ENCODE measurements around the gene MRPS31.
"Not testable (repeated sequence)": the region's sequence is repeated elsewhere in the genome, so short reads cannot be mapped to it uniquely, and the experiment has no call there.

MRPS31 gene

DNA sequence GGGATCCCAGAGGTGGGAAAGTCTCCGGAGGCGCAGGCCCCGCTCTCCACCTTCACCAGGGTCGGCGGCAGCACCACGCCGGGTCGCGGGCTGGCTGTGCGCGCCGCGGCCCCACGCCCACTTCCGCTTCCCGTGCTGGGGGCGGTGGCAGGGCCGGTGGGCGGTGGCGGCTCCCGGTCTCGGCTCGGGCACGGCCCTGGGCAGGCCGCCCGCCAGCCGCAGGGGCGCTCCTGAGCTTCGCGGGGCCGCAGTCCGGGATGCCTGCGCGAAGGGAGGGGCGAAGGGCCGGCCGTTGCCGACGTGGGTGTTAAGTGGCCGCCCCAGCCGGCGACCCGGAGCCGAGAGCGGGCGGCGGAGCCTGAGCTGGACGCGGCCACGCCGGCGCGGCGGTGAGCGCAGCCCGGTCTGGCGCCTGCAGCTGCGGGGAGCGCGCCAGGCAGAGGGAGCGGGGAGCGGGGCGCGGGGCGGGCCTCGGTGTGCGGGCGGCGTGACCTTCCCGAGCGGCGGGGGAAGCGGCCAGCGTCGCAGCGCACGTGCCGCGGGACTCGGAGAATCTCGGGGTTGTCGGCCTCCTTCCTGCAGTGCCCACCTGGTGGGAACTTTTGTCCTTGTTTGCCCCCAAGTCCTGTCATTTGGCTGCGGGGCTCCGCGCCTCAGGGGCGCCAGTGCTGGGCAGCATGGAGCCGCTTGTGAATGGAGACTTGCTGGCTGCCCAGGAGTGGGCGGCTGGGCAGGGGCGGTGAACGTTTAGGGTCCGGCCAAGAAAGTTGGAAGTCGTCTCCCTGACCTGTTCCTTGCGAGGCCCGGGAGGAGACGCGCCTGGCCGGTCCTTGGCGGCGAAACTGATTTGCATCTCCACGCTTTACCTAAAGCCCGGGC lies 18.5 kb upstream of the MRPS31 start, which contains the start of gene SLC25A15:
TSS of gene SLC25A15 (plus strand) at position 337 of the 879 bp plus-strand sequence. CDS start 3,616 bp downstream, outside the sequence.
- peak; percentile 90 for DNase-seq

DNA sequence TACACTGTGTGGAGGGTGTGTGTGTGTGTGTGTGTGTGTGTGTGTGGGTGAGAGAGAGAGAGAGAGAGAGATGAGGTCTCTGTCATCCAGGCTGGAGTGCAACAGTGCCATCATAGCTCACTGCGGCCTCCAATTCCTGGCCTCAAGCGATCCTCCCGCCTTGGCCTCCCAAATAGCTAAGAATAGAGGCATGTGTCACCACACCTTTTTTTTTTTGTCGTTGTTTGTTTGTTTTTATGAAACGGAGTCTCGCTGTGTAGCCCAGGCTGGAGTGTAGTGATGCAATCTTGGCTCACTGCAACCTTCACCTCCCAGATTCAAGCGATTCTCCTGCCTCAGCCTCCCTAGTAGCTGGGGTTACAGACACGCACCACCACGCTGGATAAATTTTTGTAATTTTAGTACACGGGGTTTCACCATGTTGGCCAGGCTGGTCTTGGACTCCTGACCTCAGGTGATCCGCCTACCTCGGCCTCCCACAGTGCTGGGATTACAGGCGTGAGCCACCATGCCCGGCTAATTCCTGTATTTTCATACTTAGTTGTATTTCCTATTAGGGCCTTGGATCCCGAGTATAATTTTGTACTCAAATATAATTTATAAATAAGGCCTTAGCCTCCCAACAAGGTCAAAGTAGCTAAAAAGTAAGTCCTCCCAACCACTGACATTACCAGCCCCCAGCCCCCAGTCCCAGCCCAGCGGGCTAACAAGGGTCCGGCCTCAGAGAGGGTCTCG lies 17.7 kb upstream of the MRPS31 start:
- not testable (repeated sequence) for DNase-seq

DNA sequence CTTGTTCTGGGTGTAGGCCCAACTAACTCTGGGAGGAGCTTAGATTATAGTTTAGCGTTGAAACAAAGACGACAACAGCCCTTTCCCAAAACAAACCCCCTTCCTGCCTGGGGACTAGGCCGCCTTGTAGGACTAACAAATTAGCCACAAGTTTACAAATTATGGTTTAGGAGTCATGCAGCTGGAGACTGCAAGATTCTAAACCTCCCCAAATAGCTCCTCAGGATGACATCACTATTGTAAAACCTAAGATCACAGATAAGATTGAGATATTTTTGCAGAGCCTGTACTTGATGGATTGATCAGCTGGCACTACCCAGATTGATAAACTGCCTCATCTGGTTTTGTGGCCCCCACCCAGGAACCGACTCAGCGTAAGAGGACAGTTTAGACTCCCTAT lies 16.1 kb upstream of the MRPS31 start:
- peak; percentile 36 for DNase-seq

DNA sequence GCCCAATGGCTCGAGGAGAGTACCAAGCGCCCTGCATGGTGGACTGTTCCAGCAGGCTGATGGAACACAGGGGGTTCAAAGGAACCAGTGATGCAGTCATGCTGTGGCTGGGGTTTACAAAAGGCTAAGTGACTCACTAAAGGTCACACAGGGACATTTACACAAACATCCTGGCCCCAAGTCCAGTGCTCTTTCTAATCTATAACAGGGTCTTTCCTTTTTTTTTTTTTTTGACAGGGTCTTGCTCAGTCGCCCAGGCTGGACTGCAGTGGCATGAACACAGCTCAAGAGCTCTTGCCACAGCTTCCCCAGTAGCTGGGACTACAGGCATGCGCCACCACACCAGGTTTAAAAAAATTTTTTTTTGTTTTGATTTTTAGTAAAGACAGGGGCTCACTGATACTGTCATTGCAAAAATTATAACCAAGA lies 15.6 kb upstream of the MRPS31 start:
- DNase-seq, result no peak

DNA sequence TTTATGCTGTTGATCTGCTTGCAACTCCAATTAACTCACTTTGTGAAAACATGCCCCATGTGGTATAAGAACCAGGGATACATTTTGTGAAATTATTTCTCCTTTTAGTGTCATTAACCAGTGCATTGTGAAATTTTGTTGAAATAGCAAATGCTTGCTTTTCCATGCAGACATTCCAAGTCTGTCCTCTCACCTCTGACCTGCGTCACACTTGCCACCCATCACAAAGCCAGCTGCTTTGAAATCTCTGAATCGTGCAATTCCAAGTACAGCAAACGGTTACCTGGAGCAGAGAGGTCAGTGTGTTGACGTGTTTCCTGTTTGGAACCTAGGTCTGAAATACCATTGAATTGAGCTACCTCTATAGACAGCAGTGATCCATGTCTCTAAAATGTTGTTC lies 13.6 kb upstream of the MRPS31 start:
- DNase-seq, result no peak

DNA sequence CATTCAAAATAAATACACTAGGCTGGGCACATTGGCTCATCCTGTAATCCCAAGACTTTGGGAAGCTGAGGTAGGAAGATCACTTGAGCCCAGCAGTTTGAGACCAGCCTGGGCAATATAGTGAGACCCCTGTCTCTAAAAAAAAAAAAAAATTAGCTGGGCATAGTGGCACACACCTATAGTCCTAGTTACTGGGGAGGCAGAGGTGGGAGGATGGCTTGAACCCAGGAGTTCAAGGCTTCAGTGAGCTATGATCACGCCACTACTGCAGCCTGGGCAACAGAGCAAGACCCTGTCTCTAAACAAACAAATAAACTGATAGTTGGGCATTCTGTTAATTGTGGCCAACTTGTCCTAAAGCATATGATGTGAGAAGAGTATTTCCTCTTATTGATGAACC lies 12.0 kb upstream of the MRPS31 start:
- not testable (repeated sequence) for DNase-seq

DNA sequence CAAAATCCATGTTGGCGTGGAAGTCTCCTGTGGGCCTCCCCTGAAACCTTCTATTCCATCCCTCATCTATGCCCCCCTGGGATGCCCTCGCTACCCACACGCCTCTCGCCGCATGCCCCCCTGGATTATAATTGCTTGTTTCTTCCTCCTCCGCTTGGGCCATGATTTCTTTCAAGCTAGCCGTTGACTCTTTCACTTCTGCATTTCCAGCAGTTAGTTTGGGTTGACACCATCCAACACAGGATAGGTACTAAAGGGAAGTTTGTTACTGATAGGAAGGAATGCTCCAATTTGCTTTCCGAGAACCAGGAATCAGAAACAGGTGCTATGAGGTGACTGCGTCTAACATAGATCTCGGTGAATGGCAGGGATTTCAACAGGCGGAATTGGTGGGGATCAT lies 10.7 kb upstream of the MRPS31 start:
- DNase-seq, result no peak

DNA sequence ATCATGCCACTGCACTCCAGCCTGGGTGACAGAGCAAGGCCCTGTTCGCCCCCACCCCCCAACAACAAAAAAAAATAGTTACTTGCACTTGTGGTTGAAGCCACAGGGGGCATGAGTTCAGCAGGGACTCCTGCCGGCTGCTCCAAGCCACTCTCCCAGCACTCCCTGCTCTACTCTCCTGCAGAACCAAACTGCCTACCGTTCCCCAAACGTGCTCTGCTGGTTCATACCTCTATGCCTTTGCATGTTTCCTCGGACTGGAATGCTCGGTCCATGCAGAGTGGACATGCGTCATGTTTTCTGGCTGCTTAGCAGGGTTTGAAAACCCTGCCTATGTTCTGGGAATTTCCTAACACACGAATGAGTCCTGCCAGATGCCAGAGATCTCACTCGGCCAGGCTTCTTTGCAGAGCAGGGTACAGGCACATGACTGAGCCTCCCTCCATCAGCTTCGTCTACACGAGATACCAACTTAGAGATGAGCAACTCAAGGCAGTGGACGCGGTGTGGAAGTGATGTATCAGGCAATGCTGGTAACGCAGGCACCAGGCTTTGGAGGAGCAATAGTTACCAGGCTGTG lies 9.9 kb upstream of the MRPS31 start:
- DNase-seq, result peak; percentile 40

DNA sequence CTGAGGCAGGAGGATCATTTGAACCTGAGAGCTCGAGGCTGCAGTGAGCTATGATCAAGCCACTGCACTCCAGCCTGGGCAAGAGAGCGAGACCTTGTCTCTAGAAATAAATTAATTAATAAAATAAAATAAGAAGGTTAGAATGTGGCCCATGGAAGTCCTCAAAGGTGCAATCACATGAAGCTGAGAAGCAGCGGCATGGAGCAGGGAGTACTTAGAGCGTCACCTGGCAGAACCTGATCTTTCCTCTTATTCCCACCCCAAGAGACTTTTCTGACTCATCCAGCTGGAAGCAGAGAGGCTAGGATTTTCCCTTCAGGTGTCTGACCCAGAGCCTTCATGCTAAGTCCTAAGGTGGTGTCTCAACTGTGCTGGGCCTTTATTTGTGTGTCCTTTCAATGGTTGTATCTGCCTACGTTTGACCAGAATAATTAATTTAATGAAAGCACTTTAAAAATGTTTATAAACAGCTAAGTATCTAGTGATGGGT lies 8.9 kb upstream of the MRPS31 start:
- DNase-seq, result no peak

DNA sequence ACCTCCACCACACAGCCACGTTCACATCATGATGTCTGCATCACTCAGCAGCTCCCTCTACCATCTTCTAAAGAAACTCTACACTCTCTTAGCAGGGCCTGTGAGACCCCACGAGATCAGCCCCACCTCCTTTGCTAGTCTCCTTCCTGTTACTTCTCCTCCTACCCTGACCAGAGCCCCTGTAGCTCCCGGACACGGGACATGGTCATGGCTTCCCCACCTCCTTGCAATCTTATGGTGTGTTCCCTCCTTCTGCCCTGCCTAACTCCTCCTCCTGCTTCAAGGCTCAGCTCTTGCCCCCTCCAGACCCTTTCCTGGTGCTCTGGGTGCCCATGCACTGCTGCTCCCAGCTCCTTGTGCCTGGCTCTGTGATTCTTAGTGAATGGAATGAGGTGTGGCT lies 8.1 kb upstream of the MRPS31 start:
- DNase-seq, result no peak

DNA sequence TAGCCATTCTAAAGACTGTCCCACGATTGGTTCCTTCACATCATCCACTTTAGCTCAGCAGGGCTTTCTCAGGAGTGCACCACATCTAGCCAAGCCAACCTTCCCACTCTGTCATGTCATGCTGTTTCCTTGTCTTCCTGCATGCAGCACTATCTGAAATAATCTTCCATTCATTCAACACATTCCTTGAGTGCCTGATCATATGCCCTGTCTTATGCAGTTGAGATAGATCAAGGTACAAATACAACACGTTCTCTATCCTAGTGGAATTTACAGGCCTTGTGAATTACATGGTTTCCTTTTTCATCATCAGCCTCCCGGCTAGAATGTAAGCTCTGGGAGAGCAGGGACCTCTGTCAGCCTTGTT lies 6.8 kb upstream of the MRPS31 start:
- DNase-seq, result no peak

DNA sequence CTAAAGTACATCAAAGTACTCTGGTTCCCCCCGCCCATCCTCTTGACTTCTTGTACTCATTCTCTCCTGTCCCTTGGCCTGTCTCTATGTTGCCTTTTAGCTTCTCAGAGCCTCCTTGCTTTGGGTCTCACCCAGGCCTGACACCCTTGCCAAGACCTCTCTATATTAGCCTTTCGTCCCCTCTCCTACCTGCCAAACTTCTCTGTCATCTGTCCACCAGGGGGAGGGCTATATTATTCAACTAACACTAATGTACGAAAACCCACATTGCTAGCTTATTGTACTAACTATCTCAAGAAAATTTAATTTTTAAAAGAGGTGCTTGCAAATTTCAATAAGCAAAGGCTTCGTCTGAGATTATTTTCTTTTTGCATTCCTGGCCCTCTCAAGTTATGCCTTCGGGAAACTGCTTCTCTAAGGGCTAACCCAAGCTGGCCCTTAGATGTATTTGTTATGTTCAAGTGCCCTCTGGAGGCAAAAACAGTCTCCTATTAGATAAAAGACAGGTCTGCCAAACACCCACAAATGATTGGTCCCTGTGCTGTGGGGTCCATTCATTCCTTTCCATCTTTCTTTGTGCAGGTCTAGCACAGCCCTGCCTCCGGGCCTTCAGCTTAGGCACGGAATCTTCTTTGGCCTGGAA lies 6.3 kb upstream of the MRPS31 start:
- DNase-seq, result peak; percentile 91

DNA sequence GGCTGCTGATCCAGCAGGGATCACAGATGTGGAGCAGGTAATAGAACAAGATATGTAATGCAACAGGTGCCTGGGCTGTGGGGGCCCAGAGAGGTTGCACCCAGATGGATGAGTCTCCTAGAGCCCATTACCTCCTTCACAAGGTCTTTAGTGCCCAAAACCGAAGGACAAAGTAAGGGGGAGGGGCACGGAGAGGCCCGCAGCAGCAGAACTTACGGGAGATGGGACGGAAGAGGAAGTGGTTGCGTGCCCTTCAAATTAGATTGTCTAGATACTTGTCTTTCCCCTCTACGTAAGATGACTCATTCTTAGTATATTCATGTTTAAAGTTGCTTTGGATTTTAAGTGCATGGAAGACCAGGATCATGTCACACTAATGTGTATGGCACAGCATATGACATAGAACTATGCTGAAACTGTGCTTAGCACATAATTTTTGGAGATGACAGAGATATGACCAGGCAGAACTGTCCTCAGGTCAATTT lies 5.7 kb upstream of the MRPS31 start:
- DNase-seq, result peak; percentile 83

DNA sequence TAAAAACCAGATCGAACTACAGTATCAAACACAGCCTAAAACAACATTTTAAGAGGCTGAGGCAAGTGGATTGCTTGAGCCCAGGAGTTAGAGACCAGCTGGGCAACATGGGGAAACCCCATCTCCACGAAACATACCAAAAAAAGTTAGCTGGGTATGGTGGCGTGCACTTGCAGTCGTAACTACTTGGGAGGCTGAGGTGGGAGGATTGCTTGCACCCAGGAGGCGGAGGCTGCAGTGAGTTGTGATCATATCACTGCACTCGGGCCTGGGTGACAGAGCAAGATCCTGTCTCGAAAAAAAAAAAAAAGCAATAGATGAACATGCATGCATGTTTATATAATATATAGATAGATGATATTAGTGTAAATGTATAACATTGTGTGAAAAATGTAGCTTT lies 5.2 kb upstream of the MRPS31 start:
- DNase-seq, result no peak

DNA sequence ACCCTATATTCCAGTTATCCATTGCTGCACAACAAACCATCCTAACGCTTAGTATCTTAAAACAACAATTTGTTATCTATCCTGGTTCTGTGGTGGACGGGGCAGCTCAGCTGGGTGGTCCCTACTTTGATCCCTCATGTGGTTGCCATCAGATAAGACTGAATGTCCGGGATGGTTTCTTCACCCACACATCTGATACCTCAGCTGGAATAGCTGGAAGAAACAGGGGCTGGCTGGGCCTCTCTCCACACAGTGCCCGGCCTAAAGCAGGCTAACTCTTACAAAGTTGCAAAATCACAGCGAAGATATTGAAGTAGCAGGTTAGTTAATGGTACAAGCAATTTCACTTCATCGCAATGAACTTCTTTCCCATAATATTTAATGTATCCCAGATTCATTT lies 3.7 kb upstream of the MRPS31 start:
- DNase-seq, result no peak

DNA sequence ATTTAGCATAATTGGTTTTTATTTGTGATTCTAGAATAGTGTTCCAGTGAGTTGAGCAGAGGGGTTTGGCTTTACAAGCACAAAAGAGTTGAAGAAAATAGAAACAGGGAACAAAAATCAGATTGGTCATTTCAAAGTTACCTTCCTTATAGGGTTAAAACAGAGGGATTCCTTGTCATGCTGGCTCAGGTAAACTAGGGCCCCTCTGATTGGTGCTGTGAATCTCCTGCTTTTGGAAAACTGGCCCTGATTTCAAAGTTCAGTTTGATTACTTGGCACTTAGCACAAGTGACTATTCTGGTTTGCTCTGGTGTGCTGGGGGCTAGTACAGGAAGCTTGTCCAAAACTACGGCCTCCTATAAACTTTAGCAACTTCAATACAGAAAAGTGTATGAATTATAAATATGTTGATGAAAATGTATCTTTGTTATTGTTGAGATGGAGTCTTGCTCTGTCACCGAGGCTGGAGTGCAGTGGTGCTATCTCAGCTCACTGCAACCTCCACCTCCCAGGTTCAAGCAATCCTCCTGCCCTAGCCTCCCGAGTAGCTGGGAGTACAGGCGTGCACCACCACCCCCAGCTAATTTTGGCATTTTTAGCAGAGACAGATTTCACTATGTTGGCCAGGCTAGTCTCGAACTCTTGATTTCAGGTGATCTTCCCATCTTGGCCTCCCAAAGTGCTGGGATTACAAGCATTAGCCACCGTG lies 1.9 kb upstream of the MRPS31 start:
- no peak for DNase-seq

DNA sequence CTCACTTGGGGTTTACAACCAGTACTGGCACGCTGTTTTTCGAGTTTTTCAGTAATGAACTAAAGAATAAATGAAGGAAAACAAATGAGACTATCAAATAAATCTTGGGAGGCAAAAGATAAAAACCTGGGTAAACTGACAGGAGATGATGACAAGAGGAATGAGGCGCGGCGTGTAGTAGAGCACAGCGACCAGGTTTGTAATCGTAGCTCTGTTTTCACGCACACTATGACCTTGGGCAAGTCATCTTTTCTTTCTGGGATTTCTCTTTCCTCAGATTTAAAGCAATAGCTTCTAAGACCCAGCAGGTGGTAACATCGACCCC lies 419 bp downstream of the MRPS31 start:
- DNase-seq, result peak; percentile 14

DNA sequence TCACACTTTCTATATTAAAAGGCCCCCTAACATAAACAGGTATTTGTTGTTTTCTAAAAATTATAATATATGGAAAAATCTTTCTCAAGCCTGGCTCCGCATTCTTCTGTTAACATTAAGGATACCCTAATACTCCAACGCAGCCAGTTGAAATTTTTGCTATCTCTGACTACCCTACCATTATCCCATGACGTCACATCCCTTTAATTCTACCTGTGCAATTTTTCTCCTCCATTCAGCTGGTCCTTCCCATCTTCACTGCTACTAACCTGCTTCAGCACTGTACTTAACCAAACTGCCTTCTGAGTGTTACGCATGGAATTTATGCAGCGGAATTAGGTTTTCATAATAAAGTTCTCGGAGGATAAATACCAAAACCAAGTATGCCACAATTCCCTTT lies 1.0 kb downstream of the MRPS31 start:
- DNase-seq, result no peak

DNA sequence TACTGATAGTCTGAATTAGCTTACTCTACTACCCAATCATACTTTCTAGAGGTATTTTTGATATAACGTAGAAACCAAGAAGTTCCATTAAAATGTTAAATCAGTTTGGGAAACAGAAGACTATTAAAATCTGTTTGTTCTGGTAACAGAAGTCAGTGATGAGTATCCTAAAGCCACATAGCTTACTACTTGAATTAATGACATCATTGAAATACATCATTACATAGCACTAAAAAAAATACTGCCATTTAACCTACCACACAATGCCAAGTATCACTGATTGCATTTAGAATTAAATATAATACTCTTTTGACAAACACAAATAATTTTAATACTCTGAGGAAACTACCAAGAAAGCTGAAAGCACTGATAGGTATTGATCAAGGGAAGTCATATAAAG lies 5.4 kb downstream of the MRPS31 start:
- no peak for DNase-seq

DNA sequence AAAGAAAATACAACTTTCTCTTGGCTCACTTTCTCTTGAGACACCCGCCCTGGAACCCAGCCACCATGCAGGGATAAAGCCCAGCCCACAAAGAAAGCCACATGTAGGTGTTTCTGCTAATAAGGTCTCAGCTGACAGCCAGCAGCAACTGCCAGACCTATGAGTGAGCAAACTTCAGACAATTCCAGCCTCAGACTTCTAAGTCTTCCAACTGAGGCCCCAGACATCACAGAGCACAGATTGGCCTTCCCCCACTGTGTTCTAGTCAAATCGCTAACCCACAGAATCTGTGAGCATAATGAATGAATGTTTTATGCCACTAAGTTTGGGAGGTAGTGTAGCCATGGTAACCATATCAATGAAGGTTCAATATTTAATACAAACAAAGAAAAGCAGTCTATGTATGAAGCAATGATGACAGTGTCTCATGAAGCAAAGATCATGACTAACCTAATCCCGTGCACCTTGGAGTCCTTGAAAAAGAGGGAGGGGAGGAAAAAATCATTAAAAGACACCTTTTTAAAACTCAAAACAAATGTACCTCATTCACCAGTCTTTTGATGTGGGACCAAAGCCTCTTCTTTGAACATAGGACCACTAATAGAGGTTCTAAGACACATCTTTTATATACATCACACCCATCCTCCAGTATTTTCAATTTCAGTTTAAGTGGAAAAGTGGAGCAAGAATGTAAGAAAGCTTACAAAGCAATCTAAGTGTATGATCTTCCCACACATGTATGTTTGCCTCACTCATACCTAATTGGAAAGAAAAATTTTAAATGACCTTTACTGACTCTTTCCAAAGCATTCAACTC lies 6.2 kb downstream of the MRPS31 start:
- DNase-seq, result peak; percentile 64

DNA sequence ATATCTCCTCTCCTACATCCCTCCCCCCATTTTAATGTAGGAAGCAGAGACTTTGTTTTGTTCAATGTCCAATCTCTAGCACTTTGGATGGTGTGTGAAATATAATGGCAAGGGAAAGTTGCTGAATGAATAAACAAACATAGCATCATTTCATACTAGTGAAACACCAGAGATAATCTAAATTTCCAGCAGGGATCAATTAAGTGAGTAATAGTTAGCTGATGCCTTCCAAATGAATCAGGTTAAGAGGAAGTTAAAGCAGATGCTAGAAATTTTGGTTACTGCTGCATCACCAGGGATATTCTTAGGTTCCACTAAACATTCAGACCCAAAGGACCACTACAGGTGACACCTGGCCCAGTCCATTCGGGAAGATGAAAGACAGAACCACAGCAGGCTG lies 8.1 kb downstream of the MRPS31 start:
- DNase-seq, result no peak

DNA sequence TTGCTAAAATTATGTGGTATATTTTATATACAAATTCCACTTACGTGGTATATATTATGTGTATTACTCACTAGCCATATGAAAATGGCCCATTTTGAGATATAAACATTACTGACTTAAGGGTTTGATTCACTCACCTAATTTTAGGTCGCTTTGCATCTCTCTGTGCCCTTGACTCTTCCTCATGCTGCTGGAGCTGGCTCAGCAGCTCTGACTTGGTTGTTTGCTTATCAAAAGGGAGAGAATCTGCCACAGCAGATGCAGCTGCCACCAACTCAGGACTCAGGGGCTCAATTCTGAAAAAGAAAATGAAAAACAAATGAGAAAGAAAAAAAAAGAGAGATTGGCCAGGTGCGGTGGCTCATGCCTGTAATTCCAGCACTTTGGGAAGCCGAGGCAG lies 12.2 kb downstream of the MRPS31 start:
- no peak for DNase-seq
